T-cell (primary cell): ENCODE results near the gene ZNF628. TPM values are rescaled to one million over a fixed set of nuclear protein-coding genes. Genes with fewer than 3 reads are reported as not detected.

Experiments
- ATAC-seq, 4 experiments: fragments of 200-7000 bp in 3 of 4; fragments of 150-1000 bp in 1 of 4; cut with Tn5 transposase; replicated peaks in 1 of 4; 1 replicate in 3 of 4; 2 replicates in 1 of 4; pipeline ENCODE4 v1.10.0; 2021; ENCODE audit warnings: moderate library complexity in 3 of 4, mild to moderate bottlenecking in 2 of 4, moderate number of reproducible peaks in 1 of 4
- CTCF ChIA-PET, 2 donors: fragments of 300-600 bp; sonication (Branson Sonifier 250); formaldehyde crosslinking; loops; one replicate each; lab custom pipeline; 2022; ENCODE audit warnings: antibody characterized with exemption in 2 of 2; lab: Charles Lee
- POLR2A ChIA-PET, 2 donors: fragments of 300-600 bp; sonication (Branson Sonifier 250); formaldehyde crosslinking; loops; one replicate each; lab custom pipeline; 2022; ENCODE audit warnings: antibody characterized with exemption in 2 of 2; lab: Charles Lee
- DNase-seq, 35 experiments: peaks; one replicate each; pipeline versions ENCODE4 v3.0.0 to v3.0.0-alpha.2; 2013 to 2023
- H3K27ac ChIP-seq: one replicate; pipeline ENCODE4 v1.5.1; 2013; ENCODE audit warnings: low read length
- H3K27me3 ChIP-seq, 2 experiments: replicated peaks in 1 of 2; 1 replicate in 1 of 2; 2 replicates in 1 of 2; pipeline versions ENCODE4 v1.6.1 to v1.7.0; 2013; ENCODE audit warnings: low read length in 1 of 2, mixed read lengths in 1 of 2; ENCODE audit not compliant: control insufficient read depth in 2 of 2, insufficient read depth in 2 of 2; ENCODE audit errors: extremely low read depth in 1 of 2
- H3K36me3 ChIP-seq, 2 donors: 1 replicate in 1 of 2; 2 replicates in 1 of 2; pipeline versions ENCODE4 v1.6.1 to v1.7.0; 2013; ENCODE audit warnings: low read length in 1 of 2; ENCODE audit not compliant: control insufficient read depth in 2 of 2, insufficient read depth in 1 of 2; ENCODE audit errors: extremely low read depth in 1 of 2
- H3K4me1 ChIP-seq, 2 experiments: 1 replicate in 1 of 2; 2 replicates in 1 of 2; pipeline versions ENCODE4 v1.6.1 to v1.7.0; 2013; ENCODE audit warnings: low read length in 2 of 2, mixed read lengths in 1 of 2; ENCODE audit not compliant: insufficient read depth in 2 of 2, control insufficient read depth in 1 of 2; ENCODE audit errors: extremely low read depth in 1 of 2
- H3K4me3 ChIP-seq, 2 donors: 1 replicate in 1 of 2; 2 replicates in 1 of 2; pipeline versions ENCODE4 v1.5.1 to v1.7.0; 2013; ENCODE audit warnings: mild to moderate bottlenecking in 2 of 2, low read length in 1 of 2, moderate library complexity in 1 of 2; ENCODE audit not compliant: control insufficient read depth in 1 of 2; ENCODE audit errors: extremely low read depth in 1 of 2
- H3K9me3 ChIP-seq: 2 replicates; pipeline ENCODE4 v1.7.0; 2013
- H3K27ac Mint-ChIP-seq, 2 donors: one replicate each; pipeline ENCODE4 v1.8.0; 2020 to 2021; ENCODE audit warnings: mild to moderate bottlenecking in 2 of 2, mixed read lengths in 2 of 2
- H3K27me3 Mint-ChIP-seq, 2 donors: one replicate each; pipeline ENCODE4 v1.8.0; 2021 to 2022; ENCODE audit warnings: mixed read lengths in 2 of 2
- H3K36me3 Mint-ChIP-seq: one replicate; pipeline ENCODE4 v1.8.0; 2021; ENCODE audit warnings: mixed read lengths
- H3K4me1 Mint-ChIP-seq, 3 donors: one replicate each; pipeline ENCODE4 v1.8.0; 2020 to 2022; ENCODE audit warnings: mixed read lengths in 3 of 3, mild to moderate bottlenecking in 1 of 3
- H3K4me3 Mint-ChIP-seq, 3 donors: one replicate each; pipeline ENCODE4 v1.8.0; 2020 to 2022; ENCODE audit warnings: mild to moderate bottlenecking in 3 of 3, mixed read lengths in 3 of 3, moderate library complexity in 3 of 3
- H3K9me3 Mint-ChIP-seq, 3 donors: one replicate each; pipeline ENCODE4 v1.8.0; 2020 to 2022; ENCODE audit warnings: mixed read lengths in 3 of 3
- WGBS: methylation state at CpG from one replicate; pipeline ENCODE4 v1.1.5; 2013; ENCODE audit warnings: missing lambda C conversion rate; ENCODE audit not compliant: insufficient coverage; 5-methylcytosine and 5-hydroxymethylcytosine counted together
- total RNA-seq, 35 experiments: library from RNA in 6 of 35; stranded (reverse) in 6 of 35; fragments of 120-200 nt in 1 of 35; gene quantifications; one replicate each; pipeline versions ENCODE4 v1.2.1 to v1.2.4 and lab custom pipeline; 2013 to 2026

ZNF628 gene
- total RNA-seq, 5 donors from 2014 or later (not counting 1 experiment from before 2014, with no cell fraction given), result 14.2 to 24.1 (median 16.2) TPM

DNA sequence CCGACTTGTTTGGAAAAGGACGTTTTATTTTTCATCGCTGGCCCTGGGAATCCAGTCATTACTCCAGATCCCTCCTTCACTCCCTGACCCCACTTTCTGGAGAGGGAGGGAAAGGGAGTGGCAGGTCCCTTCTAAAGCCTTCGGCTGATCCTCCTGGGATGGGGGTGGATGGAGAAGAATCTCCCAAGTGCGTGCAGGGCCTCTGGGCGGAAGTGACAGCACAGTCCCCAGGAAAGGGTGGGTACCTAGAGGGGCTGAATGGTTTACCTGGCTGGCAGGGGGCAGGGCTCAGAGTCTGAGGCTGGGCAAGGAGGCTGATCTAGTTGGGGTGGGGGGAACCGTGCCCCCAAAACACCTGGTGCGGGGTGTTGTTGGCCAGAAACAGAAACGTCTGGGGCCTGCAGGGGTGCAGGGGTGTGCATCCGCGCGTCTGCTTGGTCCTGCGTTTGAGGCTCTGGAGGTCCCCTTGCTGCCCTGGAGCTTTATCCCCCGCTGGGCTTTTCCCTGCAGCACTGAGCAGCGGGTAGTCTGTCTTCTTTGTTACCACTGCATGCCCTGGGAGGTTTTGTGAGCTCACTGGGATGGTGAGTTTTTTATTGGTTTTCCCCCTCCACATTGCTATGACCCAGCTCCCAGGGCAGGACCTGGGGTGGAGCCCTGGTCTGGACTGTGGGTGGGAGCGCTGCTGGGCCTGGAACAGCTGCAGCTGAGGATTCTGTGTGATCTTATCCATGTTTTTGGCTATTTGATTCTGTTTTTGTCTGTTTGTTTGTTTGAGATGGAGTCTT is 3.0 kb upstream of the ZNF628 start:
- H3K4me1 Mint-ChIP-seq, result peaks cover 9 to 15% (median 15%) of the 10 kb centered on the region in 3 donors
- CTCF ChIA-PET, result interaction anchor here in 1 of 2 donors (1.3 kb wide), 1 partner anchor 28 kb away, joined by 3 read pairs; no protein-coding TSS in a partner anchor
- H3K4me3 Mint-ChIP-seq, result no peak overlapping the region
- POLR2A ChIA-PET, result no interaction called here
- no peak overlapping the region for H3K27ac Mint-ChIP-seq
- Histone ChIP-seq H3K27ac (no peak overlapping the region), H3K27me3 (peaks cover 0 to 10% of the 10 kb centered on the region in 2 experiments), H3K9me3 (no peaks in the 10 kb centered on the region), H3K4me3 (no peak overlapping the region), H3K36me3 (no peaks in the 10 kb centered on the region), H3K4me1 (peaks cover 2 to 24% of the 10 kb centered on the region in 2 experiments)
- DNase-seq (no peak), ATAC-seq (no peak)
- H3K9me3 Mint-ChIP-seq, result no peaks in the 10 kb centered on the region
- 90% methylated on average over 9 of the region's 16 CpGs for WGBS
- H3K36me3 Mint-ChIP-seq, result peaks cover 5% of the 10 kb centered on the region
- no peaks in the 10 kb centered on the region for H3K27me3 Mint-ChIP-seq

DNA sequence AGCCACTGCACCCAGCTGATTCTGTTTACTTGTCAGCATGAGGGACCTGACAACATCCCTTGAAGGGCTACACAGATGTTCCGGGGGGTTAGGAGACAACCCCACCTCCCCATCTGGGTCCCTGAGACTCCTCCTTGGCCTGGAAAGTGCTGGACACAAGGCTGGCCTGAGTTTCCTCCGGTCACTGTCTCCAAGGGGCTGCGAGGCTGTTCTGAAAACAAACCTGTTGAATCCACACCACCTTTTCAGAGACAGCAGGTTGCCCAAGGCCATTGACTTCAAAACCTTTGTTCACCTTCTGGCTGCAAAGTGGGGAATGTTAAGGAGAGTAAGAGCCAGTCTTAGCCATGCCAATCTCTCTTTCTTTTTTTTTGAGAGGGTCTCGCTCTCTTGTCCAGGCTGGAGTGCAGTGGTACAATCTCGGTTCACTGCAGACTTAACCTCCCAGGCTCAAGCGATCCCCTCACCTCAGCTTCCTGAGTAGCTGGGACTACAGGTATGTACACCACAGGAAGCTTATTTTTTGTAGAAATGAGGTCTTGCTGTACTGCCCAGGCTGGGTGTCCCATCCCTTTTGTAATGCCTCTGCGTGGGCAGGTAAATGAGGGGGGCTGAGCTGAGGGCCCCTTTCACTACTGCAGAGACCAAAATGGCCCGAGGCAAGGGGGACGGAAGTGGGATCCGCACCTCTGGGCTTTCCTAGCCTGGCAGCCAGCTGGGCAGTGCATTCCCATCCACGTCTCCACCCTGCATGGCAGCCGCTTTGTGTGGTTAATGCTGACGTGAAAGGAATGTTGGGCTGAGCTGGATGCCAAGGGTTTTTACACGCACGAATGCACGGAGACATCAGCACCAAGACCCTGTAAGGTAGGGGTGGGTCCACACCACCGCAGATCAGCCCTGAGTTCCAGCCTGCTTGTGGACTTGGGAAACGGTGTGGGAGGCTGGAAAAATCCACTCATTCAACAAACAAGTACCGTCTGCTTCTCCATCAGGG is 1.9 kb upstream of the ZNF628 start:
- Mint-ChIP-seq H3K27ac (peak overlapping the region in 1 of 2 donors; percentile 94), H3K9me3 (no peaks in the 10 kb centered on the region), H3K36me3 (peaks cover 5% of the 10 kb centered on the region), H3K4me3 (peak overlapping the region in 1 of 3 donors; percentile 43), H3K27me3 (no peaks in the 10 kb centered on the region), H3K4me1 (peaks cover 21 to 27% (median 23%) of the 10 kb centered on the region in 3 donors)
- CTCF ChIA-PET, result interaction anchor here in 1 of 2 donors (0.6 to 1.3 kb wide), 2 partner anchors 27 to 328 kb away, joined by 3 read pairs; no protein-coding TSS in a partner anchor
- H3K4me3 ChIP-seq, result no peak overlapping the region
- 94% methylated on average over 9 of the region's 19 CpGs for WGBS
- DNase-seq (no peak), ATAC-seq (no peak)
- no peak overlapping the region for H3K27ac ChIP-seq
- POLR2A ChIA-PET, result no interaction called here
- peaks cover 0 to 10% of the 10 kb centered on the region in 2 experiments for H3K27me3 ChIP-seq
- H3K9me3 ChIP-seq, result no peaks in the 10 kb centered on the region
- H3K4me1 ChIP-seq, result peaks cover 2 to 24% of the 10 kb centered on the region in 2 experiments
- H3K36me3 ChIP-seq, result no peaks in the 10 kb centered on the region

DNA sequence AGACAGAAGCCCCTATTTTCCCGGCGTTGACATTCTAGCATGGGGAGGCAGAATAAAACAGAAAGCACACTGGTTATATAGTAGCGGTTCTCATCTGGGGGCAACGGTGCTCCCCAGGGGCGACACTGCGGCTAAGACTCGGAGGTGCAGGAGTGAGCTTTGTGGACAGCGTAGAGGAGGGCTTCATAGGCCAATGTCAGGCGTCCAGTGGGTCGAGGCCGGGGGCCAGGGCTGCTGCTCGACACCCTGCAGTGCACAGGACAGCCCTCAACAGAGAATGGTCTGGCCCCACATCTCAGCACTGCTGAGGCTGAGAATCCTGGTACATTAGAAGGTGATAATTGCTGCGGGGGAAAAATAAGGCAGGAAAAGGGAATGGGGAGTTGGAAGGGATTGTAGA is 1.5 kb downstream of the ZNF628 start:
- 94% methylated on average over 13 of the region's 13 CpGs for WGBS
- Mint-ChIP-seq H3K4me1 (peaks cover 26 to 34% (median 28%) of the 10 kb centered on the region in 3 donors), H3K36me3 (peaks cover 8% of the 10 kb centered on the region), H3K9me3 (no peaks in the 10 kb centered on the region), H3K4me3 (peak overlapping the region; percentile 41 to 85 (median 82)), H3K27me3 (no peaks in the 10 kb centered on the region), H3K27ac (peak overlapping the region; percentile 2 to 23)
- H3K27me3 ChIP-seq, result peaks cover 0 to 7% of the 10 kb centered on the region in 2 experiments
- no peak overlapping the region for H3K4me3 ChIP-seq
- ChIA-PET CTCF (interaction anchor here in 1 of 2 donors (1.3 to 2.0 kb wide), 2 partner anchors 16 to 26 kb away, joined by 14 to 21 read pairs; partner anchors contain the start of gene ISOC2), POLR2A (interaction anchor here (0.6 to 1.4 kb wide), 2 partner anchors 16 to 124 kb away, joined by 3 to 6 read pairs; partner anchors contain the start of gene ISOC2 (in 1 of the 2))
- ATAC-seq (no peak), DNase-seq (no peak)
- no peak overlapping the region for H3K27ac ChIP-seq
- no peaks in the 10 kb centered on the region for H3K9me3 ChIP-seq
- peaks cover 2 to 24% of the 10 kb centered on the region in 2 experiments for H3K4me1 ChIP-seq
- H3K36me3 ChIP-seq, result peaks cover 5 to 8% of the 10 kb centered on the region in 2 donors

DNA sequence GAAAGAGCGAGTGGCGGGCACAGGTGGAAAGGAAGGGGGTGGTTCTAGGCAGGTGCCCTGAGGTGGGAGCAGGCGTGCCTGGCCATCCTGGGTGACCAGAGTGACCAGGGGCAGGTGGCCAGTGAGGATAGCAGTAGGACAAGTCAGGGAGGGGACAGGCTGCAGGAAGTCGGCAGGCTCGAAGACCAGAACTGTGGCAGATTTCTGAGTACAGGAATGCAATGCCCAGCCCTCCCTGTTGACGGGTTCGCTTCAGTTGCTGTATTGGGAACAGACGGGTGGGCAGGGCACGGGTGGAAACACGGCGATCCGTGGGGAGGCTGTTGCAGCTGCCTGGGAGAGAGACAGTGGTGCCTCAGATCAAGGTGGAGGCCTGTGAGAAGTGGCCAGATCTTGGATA is 1.9 kb downstream of the ZNF628 start:
- DNase-seq, result no peak
- H3K9me3 ChIP-seq, result no peaks in the 10 kb centered on the region
- WGBS, result 95% methylated on average over 12 of the region's 12 CpGs
- no peaks in the 10 kb centered on the region for H3K9me3 Mint-ChIP-seq
- no peak for ATAC-seq
- H3K27me3 ChIP-seq, result peaks cover 0 to 4% of the 10 kb centered on the region in 2 experiments
- ChIA-PET CTCF (interaction anchor here in 1 of 2 donors (2.0 kb wide), 1 partner anchor 17 kb away, joined by 14 read pairs; the partner anchor contains the start of gene ISOC2), POLR2A (no interaction called here)
- H3K4me3 ChIP-seq, result no peak overlapping the region
- H3K4me3 Mint-ChIP-seq, result peak overlapping the region; percentile 41 to 85 (median 82)
- peak overlapping the region in 1 of 2 donors; percentile 54 for H3K27ac Mint-ChIP-seq
- peaks cover 26 to 34% (median 28%) of the 10 kb centered on the region in 3 donors for H3K4me1 Mint-ChIP-seq
- no peak overlapping the region for H3K27ac ChIP-seq
- no peaks in the 10 kb centered on the region for H3K27me3 Mint-ChIP-seq
- H3K36me3 Mint-ChIP-seq, result peaks cover 8% of the 10 kb centered on the region
- peaks cover 2 to 28% of the 10 kb centered on the region in 2 experiments for H3K4me1 ChIP-seq
- H3K36me3 ChIP-seq, result peaks cover 8% of the 10 kb centered on the region in 2 donors

DNA sequence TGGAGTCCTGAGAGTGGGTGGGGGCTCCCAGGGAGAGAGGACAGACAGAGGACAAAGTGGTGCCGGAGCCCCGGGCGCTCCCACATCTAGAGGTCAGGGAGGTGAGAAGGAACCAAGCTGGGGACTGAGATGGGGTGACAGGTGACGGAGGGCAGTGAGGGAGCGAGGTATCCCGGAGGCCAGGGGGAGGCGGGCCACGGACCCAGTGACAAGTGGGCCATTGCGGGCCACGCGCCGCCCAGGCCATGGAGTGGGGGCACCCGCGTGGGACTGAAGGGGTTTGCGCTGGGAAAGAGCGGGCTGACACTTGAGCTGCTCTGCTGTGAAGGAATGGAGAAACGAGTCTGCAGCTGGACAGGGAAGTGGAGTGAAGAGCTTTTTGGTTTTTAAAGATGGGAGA is 2.6 kb downstream of the ZNF628 start:
- ChIA-PET POLR2A (no interaction called here), CTCF (interaction anchor here in 1 of 2 donors (0.6 kb wide), 1 partner anchor 1031 kb away, joined by 3 read pairs; no protein-coding TSS in a partner anchor)
- peak overlapping the region in 1 of 2 donors; percentile 54 for H3K27ac Mint-ChIP-seq
- H3K4me3 Mint-ChIP-seq, result peak overlapping the region in 2 of 3 donors; percentile 41 to 82
- WGBS, result 95% methylated on average over 16 of the region's 17 CpGs
- H3K27ac ChIP-seq, result no peak overlapping the region
- no peak overlapping the region for H3K4me3 ChIP-seq
- DNase-seq (no peak), ATAC-seq (no peak)
- no peaks in the 10 kb centered on the region for H3K9me3 ChIP-seq
- peaks cover 0 to 5% of the 10 kb centered on the region in 2 experiments for H3K27me3 ChIP-seq
- H3K9me3 Mint-ChIP-seq, result no peaks in the 10 kb centered on the region
- H3K36me3 ChIP-seq, result peaks cover 8 to 11% of the 10 kb centered on the region in 2 donors
- H3K4me1 ChIP-seq, result peaks cover 3 to 34% of the 10 kb centered on the region in 2 experiments
- H3K4me1 Mint-ChIP-seq, result peaks cover 26 to 34% (median 28%) of the 10 kb centered on the region in 3 donors
- H3K27me3 Mint-ChIP-seq, result no peaks in the 10 kb centered on the region
- peaks cover 8% of the 10 kb centered on the region for H3K36me3 Mint-ChIP-seq
